Measurements from ENCODE around the gene ARF1. TPM values are rescaled to one million over a fixed set of nuclear protein-coding genes. Genes with fewer than 3 reads are reported as not detected.

ARF1 gene
- total RNA-seq, 6 donors from 2014 or later, result 157 to 487 (median 374) TPM

DNA sequence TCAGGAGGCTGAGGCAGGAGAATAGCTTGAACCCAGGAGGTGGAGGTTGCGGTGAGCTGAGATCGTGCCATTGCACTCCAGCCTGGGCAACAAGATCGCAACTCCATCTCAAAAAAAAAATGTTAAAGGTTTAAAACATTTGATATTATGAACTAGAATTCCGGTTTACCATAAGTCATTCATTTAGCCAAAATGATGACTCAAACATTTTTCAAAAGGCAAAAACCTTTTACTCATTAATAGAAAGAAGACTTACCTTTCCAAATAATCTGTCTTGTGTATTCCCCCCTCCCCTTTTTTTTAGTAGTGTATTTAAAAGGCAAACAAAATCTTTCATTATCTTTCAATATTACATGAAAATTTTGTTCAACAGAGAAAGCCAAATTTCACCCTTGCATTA lies 34.8 kb downstream of the ARF1 start:
- no peak overlapping the region for H3K4me3 ChIP-seq
- 96 to 97% methylated on average over 4 of the region's 4 CpGs for WGBS, 2 donors
- H3K27me3 ChIP-seq, result no peaks in the 10 kb centered on the region
- ATAC-seq (ENCODE audit: low FRiP score in 2 of 2), result no peak
- no peak overlapping the region for H3K27ac ChIP-seq
- H3K4me1 ChIP-seq, result no peaks in the 10 kb centered on the region
- no peaks in the 10 kb centered on the region for H3K36me3 ChIP-seq
- TF ChIP-seq EP300 (IDR thresholded peaks at IDR 0.05), result no peak
- DNase-seq, result no peak
- H3K9me3 ChIP-seq, result no peaks in the 10 kb centered on the region

DNA sequence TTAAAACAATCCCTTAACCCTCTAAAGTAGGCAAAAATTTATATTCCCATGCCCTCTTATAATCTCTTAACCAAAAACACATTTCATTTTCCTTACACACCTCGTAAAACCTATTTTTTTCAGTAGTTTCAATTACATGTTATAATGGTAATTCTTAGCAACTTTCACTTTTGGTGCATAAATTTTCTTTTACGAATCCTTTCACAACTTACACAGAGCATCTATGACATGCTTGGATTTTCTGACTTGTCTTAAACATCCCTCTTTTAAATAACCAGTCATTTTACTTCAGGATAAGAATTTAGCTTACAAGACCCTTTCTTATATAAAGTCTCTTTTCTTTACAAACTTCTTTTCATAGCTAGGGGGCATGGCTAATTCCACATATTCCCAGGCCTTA lies 35.5 kb downstream of the ARF1 start:
- Histone ChIP-seq H3K36me3 (no peaks in the 10 kb centered on the region), H3K4me3 (no peak overlapping the region), H3K27ac (no peak overlapping the region), H3K9me3 (no peaks in the 10 kb centered on the region), H3K27me3 (no peaks in the 10 kb centered on the region), H3K4me1 (no peaks in the 10 kb centered on the region)
- TF ChIP-seq POLR2A (IDR thresholded peaks at IDR 0.05) (no peak), EP300 (IDR thresholded peaks at IDR 0.05) (no peak), POLR2AphosphoS5 (IDR thresholded peaks at IDR 0.05) (no peak)
- TF ChIP-seq, protein P1, sequence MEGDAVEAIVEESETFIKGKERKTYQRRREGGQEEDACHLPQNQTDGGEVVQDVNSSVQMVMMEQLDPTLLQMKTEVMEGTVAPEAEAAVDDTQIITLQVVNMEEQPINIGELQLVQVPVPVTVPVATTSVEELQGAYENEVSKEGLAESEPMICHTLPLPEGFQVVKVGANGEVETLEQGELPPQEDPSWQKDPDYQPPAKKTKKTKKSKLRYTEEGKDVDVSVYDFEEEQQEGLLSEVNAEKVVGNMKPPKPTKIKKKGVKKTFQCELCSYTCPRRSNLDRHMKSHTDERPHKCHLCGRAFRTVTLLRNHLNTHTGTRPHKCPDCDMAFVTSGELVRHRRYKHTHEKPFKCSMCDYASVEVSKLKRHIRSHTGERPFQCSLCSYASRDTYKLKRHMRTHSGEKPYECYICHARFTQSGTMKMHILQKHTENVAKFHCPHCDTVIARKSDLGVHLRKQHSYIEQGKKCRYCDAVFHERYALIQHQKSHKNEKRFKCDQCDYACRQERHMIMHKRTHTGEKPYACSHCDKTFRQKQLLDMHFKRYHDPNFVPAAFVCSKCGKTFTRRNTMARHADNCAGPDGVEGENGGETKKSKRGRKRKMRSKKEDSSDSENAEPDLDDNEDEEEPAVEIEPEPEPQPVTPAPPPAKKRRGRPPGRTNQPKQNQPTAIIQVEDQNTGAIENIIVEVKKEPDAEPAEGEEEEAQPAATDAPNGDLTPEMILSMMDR (IDR thresholded peaks at IDR 0.05), result no peak
- WGBS, 2 donors, result 89% methylated on average over 2 of the region's 2 CpGs
- ATAC-seq (ENCODE audit: low FRiP score in 2 of 2) (no peak), DNase-seq (no peak)

- Histone ChIP-seq H3K4me1 (no peaks in the 10 kb centered on the region), H3K36me3 (no peaks in the 10 kb centered on the region), H3K27me3 (no peaks in the 10 kb centered on the region), H3K9me3 (no peaks in the 10 kb centered on the region), H3K4me3 (no peak overlapping the region), H3K27ac (no peak overlapping the region)
- TF ChIP-seq POLR2A (IDR thresholded peaks at IDR 0.05) (no peak), POLR2AphosphoS5 (IDR thresholded peaks at IDR 0.05) (no peak), EP300 (IDR thresholded peaks at IDR 0.05) (no peak)
- TF ChIP-seq, protein P1 (IDR thresholded peaks at IDR 0.05), result no peak
- ATAC-seq (ENCODE audit: low FRiP score in 2 of 2) (no peak), DNase-seq (no peak)
- 60 to 65% methylated on average over 1 of the region's 1 CpG for WGBS, 2 donors
These were observed 37.8 kb downstream of the ARF1 start for GRCh38 chr1:228120351-228120750.

GRCh38 chr1:228120857-228121489 lies 38.5 kb downstream of the ARF1 start:
- TF ChIP-seq EP300 (IDR thresholded peaks at IDR 0.05) (no peak), POLR2A (IDR thresholded peaks at IDR 0.05) (no peak)
- TF ChIP-seq, protein P1 (IDR thresholded peaks at IDR 0.05), result no peak
- no peaks in the 10 kb centered on the region for H3K36me3 ChIP-seq
- no peaks in the 10 kb centered on the region for H3K27me3 ChIP-seq
- H3K4me3 ChIP-seq, result no peak overlapping the region
- DNase-seq (no peak), ATAC-seq (ENCODE audit: low FRiP score in 2 of 2) (no peak)
- H3K27ac ChIP-seq, result no peak overlapping the region
- 57 to 60% methylated on average over 5 of the region's 5 CpGs for whole genome bisulfite sequencing, 2 donors
- H3K9me3 ChIP-seq, result no peaks in the 10 kb centered on the region
- no peaks in the 10 kb centered on the region for H3K4me1 ChIP-seq

GRCh38 chr1:228122921-228123441 lies 40.5 kb downstream of the ARF1 start:
- no peaks in the 10 kb centered on the region for H3K27me3 ChIP-seq
- no peaks in the 10 kb centered on the region for H3K36me3 ChIP-seq
- H3K9me3 ChIP-seq, result no peaks in the 10 kb centered on the region
- 76 to 83% methylated on average over 1 of the region's 1 CpG for WGBS, 2 donors
- TF ChIP-seq, protein P1 (IDR thresholded peaks at IDR 0.05), result no peak
- no peak for TF ChIP-seq EP300 (IDR thresholded peaks at IDR 0.05)
- no peak for TF ChIP-seq POLR2A (IDR thresholded peaks at IDR 0.05)
- no peak for TF ChIP-seq POLR2AphosphoS5 (IDR thresholded peaks at IDR 0.05)
- ATAC-seq (ENCODE audit: low FRiP score in 2 of 2) (no peak), DNase-seq (no peak)
- H3K4me3 ChIP-seq, result no peak overlapping the region
- no peak overlapping the region for H3K27ac ChIP-seq
- H3K4me1 ChIP-seq, result no peaks in the 10 kb centered on the region
